Parathyroid adenoma (tissue), 2 donors: ENCODE data around the gene PSMB7.

Experiments
- H2AFZ ChIP-seq: fragments of 300-600 bp; sonication (generic); one replicate; pipeline ENCODE4 v1.7.0; 2017; ENCODE audit warnings: antibody characterized with exemption, mild to moderate bottlenecking
- H3K27ac ChIP-seq: fragments of 300-600 bp; sonication (generic); one replicate; pipeline ENCODE4 v1.7.0; 2017
- H3K27me3 ChIP-seq: fragments of 300-600 bp; sonication (generic); one replicate; pipeline ENCODE4 v1.7.0; 2017; ENCODE audit warnings: low read length; ENCODE audit not compliant: control insufficient read depth, insufficient read depth
- H3K36me3 ChIP-seq: fragments of 300-600 bp; sonication (generic); one replicate; pipeline ENCODE4 v1.7.0; 2017; ENCODE audit warnings: low read length; ENCODE audit not compliant: control insufficient read depth, insufficient read depth
- H3K4me1 ChIP-seq: fragments of 300-600 bp; sonication (generic); one replicate; pipeline ENCODE4 v1.7.0; 2017; ENCODE audit warnings: control low read depth
- H3K4me2 ChIP-seq: fragments of 300-600 bp; sonication (generic); one replicate; pipeline ENCODE4 v1.7.0; 2017; ENCODE audit warnings: low read length
- H3K4me3 ChIP-seq: fragments of 300-600 bp; sonication (generic); one replicate; pipeline ENCODE4 v1.7.0; 2017; ENCODE audit warnings: low read depth, low read length
- H3K79me2 ChIP-seq: fragments of 300-600 bp; sonication (generic); one replicate; pipeline ENCODE4 v1.7.0; 2017; ENCODE audit warnings: control low read depth
- H3K9ac ChIP-seq: fragments of 300-600 bp; sonication (generic); one replicate; pipeline ENCODE4 v1.7.0; 2017; ENCODE audit warnings: mild to moderate bottlenecking
- H3K9me3 ChIP-seq: fragments of 300-600 bp; sonication (generic); one replicate; pipeline ENCODE4 v1.7.0; 2017; ENCODE audit warnings: low read length; ENCODE audit not compliant: control insufficient read depth
- CTCF ChIP-seq: fragments of 300-600 bp; sonication (generic); IDR thresholded peaks from one replicate; pipeline ENCODE4 v1.7.0; 2017; ENCODE audit warnings: antibody characterized with exemption, mild to moderate bottlenecking
- donor health status: primary hyperparathyroidism.

PSMB7 gene

DNA sequence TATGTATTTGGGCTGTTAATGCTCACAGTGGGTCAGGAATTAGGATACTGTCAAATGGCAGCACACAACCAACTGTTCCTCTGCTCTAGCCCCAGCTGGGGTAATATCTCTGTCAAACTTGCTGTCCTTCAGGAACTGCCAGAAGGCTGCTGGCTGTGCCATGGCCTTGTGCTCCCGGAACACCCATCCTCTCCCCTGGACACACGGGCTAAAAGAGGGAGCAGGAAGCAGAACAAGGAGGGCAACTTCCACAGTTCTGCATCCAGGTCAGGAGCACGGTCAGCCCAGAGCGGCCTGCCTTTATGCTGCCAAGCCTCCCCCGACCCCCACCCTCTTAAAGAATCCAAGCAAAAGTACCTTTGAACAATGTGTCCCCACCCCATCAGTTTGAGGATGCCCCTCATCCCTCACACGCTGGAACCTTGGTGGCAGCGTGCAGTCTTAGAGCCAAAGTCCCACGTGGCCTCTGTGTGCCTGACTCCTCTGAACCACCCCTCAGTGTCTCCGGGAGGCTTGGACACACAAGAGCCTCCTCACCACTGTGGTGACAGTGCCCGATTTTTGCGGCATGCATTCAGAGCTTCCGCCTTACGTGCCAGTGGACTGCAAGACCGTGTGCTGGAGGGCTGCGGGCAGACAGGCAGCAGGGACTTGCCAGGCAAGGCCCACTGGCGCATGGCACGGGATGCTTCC is 60.8 kb downstream of the PSMB7 start:
- no peaks in the 10 kb centered on the region for H3K36me3 ChIP-seq
- H3K4me2 ChIP-seq = no peak overlapping the region
- no peaks in the 10 kb centered on the region for H3K4me1 ChIP-seq
- no peaks in the 10 kb centered on the region for H3K79me2 ChIP-seq
- TF ChIP-seq CTCF = no peak
- no peak overlapping the region for H3K9ac ChIP-seq
- H3K27ac ChIP-seq = no peak overlapping the region
- H3K9me3 ChIP-seq = no peaks in the 10 kb centered on the region
- no peak overlapping the region for H2AFZ ChIP-seq
- no peaks in the 10 kb centered on the region for H3K27me3 ChIP-seq
- H3K4me3 ChIP-seq = no peak overlapping the region

GRCh38 chr9:124353811-124354274 is 61.4 kb downstream of the PSMB7 start:
- Histone ChIP-seq H3K27ac (no peak overlapping the region), H3K79me2 (no peaks in the 10 kb centered on the region), H3K9me3 (no peaks in the 10 kb centered on the region), H3K4me1 (no peaks in the 10 kb centered on the region), H3K27me3 (no peaks in the 10 kb centered on the region), H3K4me2 (no peak overlapping the region), H3K4me3 (no peak overlapping the region), H3K9ac (no peak overlapping the region), H2AFZ (no peak overlapping the region), H3K36me3 (no peaks in the 10 kb centered on the region)
- no peak for TF ChIP-seq CTCF

DNA sequence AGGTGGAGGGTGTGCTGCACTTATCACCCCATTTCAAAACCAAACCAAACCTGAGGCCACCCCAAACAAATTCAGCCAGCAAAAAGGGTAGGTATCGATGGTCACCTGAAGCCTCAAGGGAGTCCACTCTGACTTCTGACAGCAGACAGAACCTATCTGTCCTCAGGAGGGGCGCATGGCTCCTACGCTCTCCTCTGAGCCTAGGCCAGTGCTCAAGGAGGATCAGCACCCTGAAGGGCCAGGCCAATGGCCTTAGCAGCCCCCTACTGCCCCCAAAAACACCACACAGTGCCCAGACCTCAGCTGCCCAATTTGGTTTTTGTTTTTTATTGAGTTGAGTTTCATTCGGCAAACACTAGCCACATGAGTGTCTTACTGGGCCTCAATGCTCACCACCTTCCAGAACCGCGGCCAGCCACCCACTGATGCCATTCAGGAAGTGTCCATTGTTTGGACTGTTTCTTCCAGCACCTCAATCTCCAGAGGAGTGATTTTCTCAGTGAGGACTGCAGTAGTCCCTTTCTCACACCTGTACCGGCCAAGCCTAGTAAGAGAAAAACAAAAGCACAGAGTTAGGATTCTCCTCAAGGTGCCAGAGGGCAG is 62.0 kb downstream of the PSMB7 start:
- Histone ChIP-seq H3K27me3 (no peaks in the 10 kb centered on the region), H3K9me3 (no peaks in the 10 kb centered on the region), H2AFZ (no peak overlapping the region), H3K36me3 (no peaks in the 10 kb centered on the region), H3K4me1 (no peaks in the 10 kb centered on the region), H3K9ac (no peak overlapping the region), H3K79me2 (no peaks in the 10 kb centered on the region), H3K4me2 (no peak overlapping the region), H3K27ac (no peak overlapping the region), H3K4me3 (no peak overlapping the region)
- TF ChIP-seq CTCF = no peak

- H3K4me3 ChIP-seq = no peak overlapping the region
- H3K36me3 ChIP-seq = no peaks in the 10 kb centered on the region
- no peaks in the 10 kb centered on the region for H3K27me3 ChIP-seq
- H3K4me1 ChIP-seq = no peaks in the 10 kb centered on the region
- no peaks in the 10 kb centered on the region for H3K9me3 ChIP-seq
- H2AFZ ChIP-seq = no peak overlapping the region
- H3K9ac ChIP-seq = no peak overlapping the region
- H3K4me2 ChIP-seq = no peak overlapping the region
- H3K27ac ChIP-seq = no peak overlapping the region
- no peak for TF ChIP-seq CTCF
- no peaks in the 10 kb centered on the region for H3K79me2 ChIP-seq
These were observed 62.6 kb downstream of the PSMB7 start for GRCh38 chr9:124352616-124353015.
